PC-9 (cell line): ENCODE results near the gene COL27A1.

Experiments
- EZH2 ChIP-seq: fragments of 200-600 bp; sonication (generic); IDR thresholded peaks from 2 replicates; pipeline ENCODE4 v1.8.0; 2017; ENCODE audit warnings: antibody characterized with exemption, low read depth
- TF ChIP-seq, protein P1 (sequence below): fragments of 200-600 bp; sonication (generic); conservative IDR thresholded peaks from 2 replicates; pipeline ENCODE4 v1.6.1; 2017; ENCODE audit warnings: mixed run types, antibody characterized with exemption, mild to moderate bottlenecking, moderate library complexity

DNA sequence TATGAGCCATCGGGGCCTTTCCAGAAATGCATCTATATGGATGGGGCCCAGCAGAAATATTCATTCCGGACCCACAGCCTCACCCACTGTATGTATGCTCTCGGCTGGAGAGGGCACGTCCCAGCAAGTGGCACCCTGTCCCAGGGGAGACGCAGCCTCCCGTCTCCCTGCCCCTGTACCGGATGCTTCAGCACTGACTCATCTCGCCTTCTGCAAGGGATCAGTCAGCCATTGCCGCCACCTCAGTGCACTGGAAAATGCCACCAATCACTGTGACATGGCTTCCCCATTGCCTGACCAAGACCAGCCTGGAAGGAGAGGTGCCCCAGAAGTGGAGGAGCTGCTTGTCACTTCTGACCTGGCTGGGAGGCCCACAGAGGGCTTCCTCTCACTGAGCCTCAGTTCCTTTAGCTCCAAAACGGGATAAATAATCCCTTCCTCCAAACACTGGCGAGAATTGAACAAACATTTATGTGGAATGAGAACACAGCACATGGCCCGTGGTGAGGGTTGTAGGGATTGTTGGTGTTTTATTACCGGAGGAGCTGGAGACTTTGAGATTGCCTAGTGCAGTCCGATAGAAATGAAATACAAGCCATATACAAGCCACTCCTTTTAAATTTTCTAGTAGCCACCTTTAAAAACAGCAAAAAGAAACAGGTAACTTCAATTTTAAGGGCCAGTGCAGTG lies 123.7 kb downstream of the COL27A1 start:
- TF ChIP-seq, protein P1, sequence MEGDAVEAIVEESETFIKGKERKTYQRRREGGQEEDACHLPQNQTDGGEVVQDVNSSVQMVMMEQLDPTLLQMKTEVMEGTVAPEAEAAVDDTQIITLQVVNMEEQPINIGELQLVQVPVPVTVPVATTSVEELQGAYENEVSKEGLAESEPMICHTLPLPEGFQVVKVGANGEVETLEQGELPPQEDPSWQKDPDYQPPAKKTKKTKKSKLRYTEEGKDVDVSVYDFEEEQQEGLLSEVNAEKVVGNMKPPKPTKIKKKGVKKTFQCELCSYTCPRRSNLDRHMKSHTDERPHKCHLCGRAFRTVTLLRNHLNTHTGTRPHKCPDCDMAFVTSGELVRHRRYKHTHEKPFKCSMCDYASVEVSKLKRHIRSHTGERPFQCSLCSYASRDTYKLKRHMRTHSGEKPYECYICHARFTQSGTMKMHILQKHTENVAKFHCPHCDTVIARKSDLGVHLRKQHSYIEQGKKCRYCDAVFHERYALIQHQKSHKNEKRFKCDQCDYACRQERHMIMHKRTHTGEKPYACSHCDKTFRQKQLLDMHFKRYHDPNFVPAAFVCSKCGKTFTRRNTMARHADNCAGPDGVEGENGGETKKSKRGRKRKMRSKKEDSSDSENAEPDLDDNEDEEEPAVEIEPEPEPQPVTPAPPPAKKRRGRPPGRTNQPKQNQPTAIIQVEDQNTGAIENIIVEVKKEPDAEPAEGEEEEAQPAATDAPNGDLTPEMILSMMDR = no peak
- no peak for TF ChIP-seq EZH2
